Natural killer cell treated with Interleukin-12 subunit alpha and Interleukin-12 subunit beta and Interleukin-15 and Interleukin-18, amount 100 ng/mL, for 72 hours (primary cell): ENCODE data around the gene TBX3. TPM values are rescaled to one million over a fixed set of nuclear protein-coding genes. Genes with fewer than 3 reads are reported as not detected.
"Not testable (repeated sequence)": the region's sequence is repeated elsewhere in the genome, so short reads cannot be mapped to it uniquely, and the experiment has no call there.

Experiments used
- ATAC-seq, 2 donors: fragments of 150-1000 bp; cut with Tn5 transposase in 1 of 2; sonication (Bioruptor Pico), chemical (Tn5 transposase) in 1 of 2; 2 replicates each; pipeline ENCODE4 v1.10.0; 2021
- DNase-seq: peaks from one replicate; pipeline ENCODE4 v3.0.0; 2022; ENCODE audit warnings: low spot score
- H3K27ac Mint-ChIP-seq, 2 donors: 1 replicate in 1 of 2; 2 replicates in 1 of 2; pipeline ENCODE4 v1.8.0; 2022; ENCODE audit warnings: mixed read lengths in 2 of 2, mild to moderate bottlenecking in 1 of 2, moderate library complexity in 1 of 2
- H3K27me3 Mint-ChIP-seq, 2 donors: 1 replicate in 1 of 2; 2 replicates in 1 of 2; pipeline ENCODE4 v1.8.0; 2022; ENCODE audit warnings: mixed read lengths in 2 of 2
- H3K36me3 Mint-ChIP-seq: one replicate; pipeline ENCODE4 v1.8.0; 2022; ENCODE audit warnings: mixed read lengths
- H3K4me1 Mint-ChIP-seq, 2 donors: 1 replicate in 1 of 2; 2 replicates in 1 of 2; pipeline ENCODE4 v1.8.0; 2022; ENCODE audit warnings: low read depth in 2 of 2, mixed read lengths in 2 of 2, mild to moderate bottlenecking in 1 of 2
- H3K4me3 Mint-ChIP-seq: one replicate; pipeline ENCODE4 v1.8.0; 2022; ENCODE audit warnings: mixed read lengths
- H3K9me3 Mint-ChIP-seq: 2 replicates; pipeline ENCODE4 v1.8.0; 2022; ENCODE audit warnings: mixed read lengths
- total RNA-seq, 2 donors: library from RNA; stranded (reverse); gene quantifications; one replicate each; pipeline ENCODE4 v1.2.3, GENCODE V29; 2022

TBX3 gene
- not detected for total RNA-seq

DNA sequence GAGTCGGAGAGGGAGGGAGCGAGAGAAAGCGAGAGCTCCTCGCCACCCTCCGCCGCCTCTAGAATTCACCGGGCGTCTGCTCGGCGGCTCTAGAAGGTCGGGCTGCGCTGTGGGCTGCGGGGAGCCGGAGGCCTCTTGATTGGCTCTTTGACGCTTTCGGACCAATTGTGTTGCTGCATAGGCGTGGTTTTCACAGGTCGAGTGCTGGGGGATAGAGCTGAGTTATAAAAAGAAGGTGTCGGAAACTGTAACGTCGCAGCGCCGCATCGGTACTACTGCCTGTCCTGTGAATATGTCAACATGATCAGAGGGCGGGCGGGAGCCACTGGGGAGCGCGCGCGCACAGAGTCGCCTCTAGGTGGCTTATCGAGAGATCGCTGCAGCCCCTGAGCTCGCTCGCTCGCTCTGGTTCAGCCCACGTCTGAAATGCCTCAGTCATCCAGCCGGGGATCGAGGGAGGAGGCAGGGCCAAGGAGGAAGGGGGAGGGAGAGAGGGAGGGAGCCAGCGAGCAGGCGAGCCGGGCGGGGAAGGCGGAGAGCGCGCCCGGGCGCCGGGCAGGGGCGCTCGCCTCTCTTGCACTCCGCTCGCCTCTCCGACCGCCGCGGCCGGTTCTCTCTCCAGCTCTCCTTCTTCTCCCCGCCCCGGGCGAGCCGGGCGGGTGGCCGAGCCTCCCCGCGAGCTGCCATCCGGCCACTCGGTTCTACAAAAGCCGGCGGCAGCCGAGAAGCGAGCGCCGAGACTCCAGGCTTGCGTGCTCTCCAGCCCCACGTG, at the start of gene TBX3:
TBX3 (minus strand) TSS at position 78 of the 772 bp plus-strand sequence. CDS start 975 bp downstream, outside the sequence.
- H3K36me3 Mint-ChIP-seq = peaks cover 4% of the 10 kb centered on the region
- ATAC-seq (peak; percentile 74 to 82), DNase-seq (no peak)
- no peaks in the 10 kb centered on the region for H3K9me3 Mint-ChIP-seq
- no peak within 1 kb of the TSS for H3K27ac Mint-ChIP-seq
- H3K4me3 Mint-ChIP-seq = peak within 1 kb of the TSS; percentile 82
- peaks cover 13 to 18% of the 10 kb centered on the region in 2 donors for H3K4me1 Mint-ChIP-seq
- H3K27me3 Mint-ChIP-seq = peaks cover 61 to 76% of the 10 kb centered on the region in 2 donors

DNA sequence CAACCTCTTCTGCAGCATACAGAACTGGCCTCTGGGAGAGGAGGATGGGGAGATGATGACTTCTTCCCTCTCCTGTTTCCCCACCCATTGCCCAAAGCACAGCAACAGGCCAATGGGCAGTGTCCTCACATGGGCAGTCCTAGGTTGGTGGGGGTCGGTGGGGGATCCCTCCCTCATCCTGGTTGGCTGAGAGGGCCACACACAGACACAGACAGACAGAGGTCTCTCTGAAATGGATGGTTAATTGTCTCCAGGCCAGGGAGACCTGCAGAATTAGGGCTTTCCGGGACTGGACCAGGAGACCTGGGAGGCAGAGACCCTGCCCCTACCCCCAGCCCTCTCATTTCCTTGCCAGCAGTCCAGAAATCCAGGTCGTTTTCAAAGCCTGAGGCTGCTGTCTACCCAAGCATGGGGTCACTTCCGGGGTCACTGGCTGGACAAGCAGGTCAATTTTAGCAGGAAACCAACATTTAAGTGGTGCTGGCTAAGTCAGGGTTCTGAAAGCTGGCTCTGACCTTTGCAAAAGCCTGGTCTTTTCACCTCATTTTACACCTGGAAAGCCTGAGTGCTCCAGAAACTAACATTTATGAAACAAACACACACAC, 48.6 kb upstream of the TBX3 start:
- Mint-ChIP-seq H3K4me3 (no peak overlapping the region), H3K27me3 (peaks cover 9 to 15% of the 10 kb centered on the region in 2 donors), H3K9me3 (no peaks in the 10 kb centered on the region), H3K36me3 (no peaks in the 10 kb centered on the region), H3K4me1 (no peaks in the 10 kb centered on the region), H3K27ac (no peak overlapping the region)
- DNase-seq (no peak), ATAC-seq (no peak)

DNA sequence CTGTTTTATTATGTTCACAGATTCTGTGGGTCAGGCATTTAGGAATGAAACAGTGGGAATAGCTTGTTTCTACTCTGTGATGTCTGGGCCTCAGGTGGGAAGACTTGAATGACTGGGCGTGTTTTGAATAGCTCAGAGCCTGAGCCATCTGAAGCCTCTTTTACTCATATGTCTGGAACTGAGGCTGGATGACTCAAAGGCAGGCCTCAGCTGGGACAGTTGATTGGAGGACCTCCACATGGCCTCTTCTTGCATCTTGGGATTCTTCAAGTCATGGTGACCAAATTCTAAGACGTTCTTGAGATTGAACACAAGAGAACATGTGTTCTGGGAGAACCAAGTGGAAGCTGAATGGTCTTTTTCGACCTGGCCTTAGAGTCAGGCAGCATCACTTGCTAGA, 45.8 kb upstream of the TBX3 start:
- Mint-ChIP-seq H3K4me1 (no peaks in the 10 kb centered on the region), H3K27me3 (peaks cover 2 to 4% of the 10 kb centered on the region in 2 donors), H3K9me3 (no peaks in the 10 kb centered on the region), H3K36me3 (no peaks in the 10 kb centered on the region), H3K4me3 (no peak overlapping the region), H3K27ac (no peak overlapping the region)
- ATAC-seq = no peak
- DNase-seq = no peak

DNA sequence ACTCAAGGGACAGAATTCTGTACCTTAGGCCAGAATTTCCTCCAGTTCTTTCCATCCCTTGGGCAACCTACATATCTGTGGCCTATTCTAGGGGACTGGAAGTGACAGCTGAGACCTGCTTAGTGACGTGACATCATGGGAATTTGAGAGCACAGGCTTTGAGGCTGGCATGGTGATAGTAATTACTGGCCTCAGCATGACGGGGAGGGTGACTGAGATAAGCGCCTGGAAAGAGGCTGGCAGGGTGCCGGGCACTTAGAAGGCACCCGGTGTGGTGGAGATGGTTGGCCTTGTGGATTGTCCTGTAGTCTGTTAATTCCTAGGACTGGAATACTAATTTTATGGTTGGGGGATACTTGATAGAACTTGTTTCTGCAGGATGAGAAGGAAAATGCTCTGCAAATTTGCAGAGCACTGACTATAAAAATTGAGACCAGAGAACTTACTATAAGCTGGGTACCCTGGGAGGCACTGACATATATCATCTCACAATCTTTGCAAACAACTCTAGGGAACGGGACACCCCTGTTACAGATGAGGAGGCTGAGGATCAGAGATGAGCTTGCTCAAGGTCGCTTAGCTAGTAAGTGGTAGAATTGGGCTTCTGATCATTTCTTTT, 42.2 kb upstream of the TBX3 start:
- no peak for ATAC-seq
- H3K27me3 Mint-ChIP-seq = no peaks in the 10 kb centered on the region

DNA sequence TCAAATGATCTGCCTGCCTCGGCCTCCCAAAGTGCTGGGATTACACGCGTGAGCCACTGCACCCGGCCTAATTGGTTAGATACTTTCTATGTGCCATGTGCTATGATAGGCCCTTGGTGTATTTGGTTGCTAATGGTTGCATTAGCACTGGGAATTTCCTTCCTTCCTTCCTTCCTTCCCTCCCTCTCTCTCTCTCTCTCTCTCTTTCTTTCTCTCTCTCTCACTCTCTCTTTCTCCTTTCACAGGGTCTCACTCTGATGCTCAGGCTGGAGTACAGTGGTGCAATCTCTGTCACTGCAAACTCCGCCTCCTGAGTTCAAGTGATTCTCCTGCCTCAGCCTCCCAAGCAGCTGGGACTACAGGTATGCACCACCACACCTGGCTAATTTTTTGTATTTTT, 38.2 kb upstream of the TBX3 start:
- H3K9me3 Mint-ChIP-seq, H3K27me3 Mint-ChIP-seq, ATAC-seq, H3K27ac Mint-ChIP-seq, H3K4me3 Mint-ChIP-seq, H3K4me1 Mint-ChIP-seq, DNase-seq, H3K36me3 Mint-ChIP-seq: not testable (repeated sequence)

More for the DNA sequence above, 42.2 kb upstream of the TBX3 start:
- H3K9me3 Mint-ChIP-seq = no peaks in the 10 kb centered on the region
- no peak overlapping the region for H3K4me3 Mint-ChIP-seq
- no peak overlapping the region for H3K27ac Mint-ChIP-seq
- no peaks in the 10 kb centered on the region for H3K4me1 Mint-ChIP-seq
- H3K36me3 Mint-ChIP-seq = no peaks in the 10 kb centered on the region
- no peak for DNase-seq

DNA sequence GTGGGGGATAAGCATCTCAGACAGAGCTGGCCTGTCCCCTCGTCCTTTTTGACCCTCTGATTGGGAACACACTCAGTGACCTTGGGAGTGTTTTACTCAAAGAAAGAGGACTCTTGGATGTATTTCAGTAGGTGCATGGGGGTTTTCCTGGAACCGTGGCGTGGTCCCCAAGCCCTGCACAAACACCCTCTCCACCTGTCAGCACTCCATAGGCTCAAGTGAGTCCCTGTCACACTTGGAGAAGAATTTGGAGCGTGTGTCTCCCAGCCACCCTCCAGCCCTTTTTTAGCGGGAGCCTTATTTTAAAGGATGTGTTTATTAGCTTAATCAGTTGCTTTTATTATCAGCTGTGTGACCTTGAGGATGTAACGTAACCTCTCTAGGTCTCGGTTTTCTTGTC, 37.3 kb upstream of the TBX3 start:
- Mint-ChIP-seq H3K27me3 (peaks cover 0 to 2% of the 10 kb centered on the region in 2 donors), H3K4me1 (no peaks in the 10 kb centered on the region), H3K4me3 (no peak overlapping the region), H3K9me3 (peaks cover 7% of the 10 kb centered on the region), H3K36me3 (no peaks in the 10 kb centered on the region), H3K27ac (no peak overlapping the region)
- DNase-seq = no peak
- ATAC-seq = no peak

DNA sequence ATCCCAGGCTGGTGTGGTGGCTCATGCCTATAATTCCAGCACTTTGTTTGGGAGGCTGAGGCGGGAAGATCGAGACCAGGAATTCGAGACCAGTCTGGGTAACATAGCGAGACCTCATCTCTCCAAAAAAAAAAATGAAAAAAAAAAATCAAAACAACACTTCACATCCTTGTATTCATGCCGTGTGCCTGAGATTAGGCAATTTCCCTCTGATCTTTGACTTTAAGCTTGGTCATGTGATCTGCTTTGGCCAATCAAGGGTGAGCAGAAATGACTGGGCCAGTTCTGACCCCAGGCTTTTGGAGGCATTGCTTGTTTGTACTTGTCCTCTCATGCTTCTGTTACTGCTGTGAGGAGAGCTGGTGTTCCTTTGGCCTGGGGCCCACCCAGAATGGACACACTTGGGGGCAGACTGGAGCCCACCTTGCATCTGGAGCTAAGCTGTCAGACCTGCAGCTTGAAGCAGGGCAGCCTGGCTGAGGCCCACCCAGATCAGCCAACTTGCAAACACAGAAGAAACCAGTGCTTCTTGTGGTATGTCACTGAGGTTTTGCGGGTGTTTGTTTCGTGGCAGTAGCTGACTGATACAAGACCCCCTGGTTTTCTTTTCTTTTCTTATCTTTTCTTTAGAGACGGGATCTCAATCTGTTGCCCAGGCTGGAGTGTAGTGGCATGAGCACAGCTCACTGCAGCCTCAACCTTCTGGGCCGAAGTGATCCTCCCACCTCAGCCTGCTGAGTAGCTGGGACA, 29.7 kb upstream of the TBX3 start:
- Mint-ChIP-seq H3K36me3 (no peaks in the 10 kb centered on the region), H3K4me3 (no peak overlapping the region), H3K27ac (no peak overlapping the region), H3K27me3 (peaks cover 16 to 17% of the 10 kb centered on the region in 2 donors), H3K9me3 (peaks cover 16% of the 10 kb centered on the region), H3K4me1 (no peaks in the 10 kb centered on the region)
- DNase-seq = no peak
- ATAC-seq = no peak

DNA sequence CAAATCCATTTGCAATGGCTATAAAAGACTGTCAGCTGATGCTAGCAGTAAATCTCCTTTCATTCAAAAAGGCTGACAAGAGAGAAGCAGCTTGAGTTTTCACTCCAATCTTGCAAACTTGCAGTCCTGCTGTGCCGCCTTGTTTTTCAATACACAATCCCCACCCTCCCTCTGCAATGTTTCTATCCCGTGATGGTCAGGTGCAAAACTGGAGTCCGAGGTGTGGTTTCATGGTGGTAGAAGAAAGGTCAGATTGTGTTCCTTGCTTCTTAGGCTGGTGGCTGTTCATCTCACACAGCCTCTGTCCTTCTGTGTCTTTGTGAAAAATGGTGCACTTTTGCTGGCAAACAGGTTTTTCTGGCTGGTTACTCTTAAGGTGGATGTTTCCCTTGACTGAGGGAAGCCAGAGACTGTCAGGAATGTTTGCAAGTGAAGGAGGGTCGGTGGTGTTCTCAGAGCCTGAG, 27.7 kb upstream of the TBX3 start:
- no peak for ATAC-seq
- Mint-ChIP-seq H3K4me3 (no peak overlapping the region), H3K27ac (no peak overlapping the region), H3K27me3 (peaks cover 16 to 21% of the 10 kb centered on the region in 2 donors), H3K36me3 (no peaks in the 10 kb centered on the region), H3K9me3 (peaks cover 13% of the 10 kb centered on the region), H3K4me1 (no peaks in the 10 kb centered on the region)
- DNase-seq = no peak

DNA sequence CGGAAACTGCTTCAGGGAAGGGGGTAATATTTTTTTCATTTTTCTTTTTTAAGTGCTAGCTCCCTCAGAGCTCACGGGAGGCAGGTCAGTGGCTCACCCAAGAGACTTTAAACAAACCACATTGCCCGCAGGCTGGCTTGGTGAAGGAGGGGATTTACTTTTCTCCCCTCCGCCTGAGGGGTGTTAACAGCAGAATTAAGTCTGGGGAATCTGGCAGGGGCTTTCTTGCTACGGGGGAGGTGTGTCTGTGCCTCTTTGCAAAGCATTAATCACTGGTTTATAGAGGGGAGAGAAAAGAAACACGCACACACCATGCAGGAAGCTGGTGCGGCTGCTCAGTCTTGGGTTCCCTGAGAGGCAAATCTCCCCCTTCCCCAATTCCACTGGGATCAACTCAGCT, 26.2 kb upstream of the TBX3 start:
- ATAC-seq (no peak), DNase-seq (no peak)
- peaks cover 16 to 18% of the 10 kb centered on the region in 2 donors for H3K27me3 Mint-ChIP-seq
- no peak overlapping the region for H3K27ac Mint-ChIP-seq
- H3K36me3 Mint-ChIP-seq = no peaks in the 10 kb centered on the region
- H3K4me3 Mint-ChIP-seq = no peak overlapping the region
- no peaks in the 10 kb centered on the region for H3K4me1 Mint-ChIP-seq
- peaks cover 10% of the 10 kb centered on the region for H3K9me3 Mint-ChIP-seq

DNA sequence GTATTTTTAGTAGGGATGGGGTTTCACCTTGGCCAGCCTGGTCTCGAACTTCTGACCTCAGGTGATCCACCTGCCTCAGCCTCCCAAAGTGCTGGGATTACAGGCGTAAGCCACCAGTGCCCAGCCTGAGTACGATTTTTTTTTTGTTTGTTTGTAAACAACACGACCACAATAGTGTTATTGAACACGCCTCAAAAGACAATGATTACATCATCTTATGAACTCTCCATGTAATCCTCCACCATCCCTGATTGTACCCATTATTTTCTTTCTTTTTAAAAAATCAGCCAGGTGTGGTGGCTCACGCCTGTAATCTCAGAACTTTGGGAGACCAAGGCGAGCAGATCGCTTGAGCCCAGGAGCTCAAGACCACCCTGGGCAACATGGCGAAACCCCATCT, 25.1 kb upstream of the TBX3 start:
- no peak for ATAC-seq
- Mint-ChIP-seq H3K27me3 (peaks cover 16 to 18% of the 10 kb centered on the region in 2 donors), H3K4me3 (no peak overlapping the region), H3K9me3 (peaks cover 7% of the 10 kb centered on the region), H3K4me1 (no peaks in the 10 kb centered on the region), H3K27ac (no peak overlapping the region), H3K36me3 (no peaks in the 10 kb centered on the region)
- no peak for DNase-seq

DNA sequence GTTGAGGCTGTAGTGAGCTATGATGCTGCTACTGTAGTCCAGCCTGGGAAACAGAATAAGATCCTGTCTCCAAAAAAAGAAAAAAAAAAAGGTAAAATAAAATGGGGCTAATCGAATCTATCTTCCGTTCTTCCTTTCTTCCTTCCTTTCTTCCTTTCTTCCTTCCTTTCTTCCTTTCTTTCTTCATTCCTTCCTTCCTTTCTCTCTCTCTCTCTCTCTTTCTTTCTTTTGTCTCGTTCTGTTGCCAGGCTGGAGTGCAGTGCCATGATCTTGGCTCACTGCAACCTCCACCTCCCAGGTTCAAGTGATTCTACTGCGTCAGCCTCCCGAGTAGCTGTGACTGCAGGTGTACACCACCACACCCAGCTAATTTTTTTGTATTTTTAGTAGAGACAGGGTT, 24.6 kb upstream of the TBX3 start:
- not testable (repeated sequence) for H3K9me3 Mint-ChIP-seq, H3K27ac Mint-ChIP-seq, H3K4me3 Mint-ChIP-seq, DNase-seq, H3K36me3 Mint-ChIP-seq, ATAC-seq, H3K4me1 Mint-ChIP-seq
- peaks cover 16 to 22% of the 10 kb centered on the region in 2 donors for H3K27me3 Mint-ChIP-seq

DNA sequence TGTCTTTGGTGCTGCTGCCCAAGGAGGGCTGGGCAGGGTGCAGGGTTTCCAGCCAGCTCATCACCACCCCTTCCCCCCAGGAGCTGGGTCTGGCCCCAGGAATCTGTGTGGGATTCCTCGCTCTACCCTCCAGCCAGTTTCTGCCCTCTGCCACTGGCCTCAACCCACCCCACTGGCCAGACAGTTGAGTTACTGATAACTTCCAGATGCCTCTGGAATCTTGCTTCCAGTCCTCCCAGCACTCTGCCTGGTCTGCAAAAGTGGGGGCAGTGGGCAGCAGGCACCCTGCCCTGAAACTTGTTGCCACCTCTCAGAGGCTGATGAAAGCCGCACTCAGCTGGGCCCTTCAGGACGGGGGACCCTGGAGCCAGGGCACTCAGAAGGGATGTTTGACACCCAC, 20.1 kb upstream of the TBX3 start:
- no peak for ATAC-seq
- H3K4me3 Mint-ChIP-seq = no peak overlapping the region
- peaks cover 3% of the 10 kb centered on the region for H3K9me3 Mint-ChIP-seq
- H3K4me1 Mint-ChIP-seq = no peaks in the 10 kb centered on the region
- peaks cover 36 to 37% of the 10 kb centered on the region in 2 donors for H3K27me3 Mint-ChIP-seq
- no peak overlapping the region for H3K27ac Mint-ChIP-seq
- DNase-seq = no peak
- no peaks in the 10 kb centered on the region for H3K36me3 Mint-ChIP-seq

DNA sequence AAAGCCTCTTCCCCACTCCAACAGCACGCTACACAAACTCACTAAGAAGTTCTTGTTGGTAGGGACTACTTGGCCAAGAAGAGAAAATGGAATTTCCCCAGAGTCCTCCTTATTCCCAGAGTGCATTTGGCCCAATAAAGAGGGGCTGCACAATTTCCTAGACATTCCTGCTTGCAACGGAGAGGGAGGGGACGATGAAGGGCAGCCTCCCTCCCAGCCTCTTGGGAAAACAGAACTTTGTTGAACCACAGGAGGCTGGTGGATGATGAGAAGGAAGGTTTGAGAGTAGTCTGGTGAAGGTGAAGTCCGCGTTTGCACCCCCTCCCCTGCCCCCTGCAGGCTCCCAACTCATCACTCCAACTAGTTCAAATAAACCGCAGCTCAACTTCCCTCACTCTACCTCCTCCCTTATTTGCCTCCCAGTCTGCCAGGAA, 19.1 kb upstream of the TBX3 start:
- DNase-seq = no peak
- Mint-ChIP-seq H3K9me3 (no peaks in the 10 kb centered on the region), H3K27ac (no peak overlapping the region), H3K4me3 (no peak overlapping the region), H3K27me3 (peaks cover 43 to 46% of the 10 kb centered on the region in 2 donors), H3K36me3 (no peaks in the 10 kb centered on the region), H3K4me1 (no peaks in the 10 kb centered on the region)
- no peak for ATAC-seq
